Activated B cell treated with CpG ODN at 0.5 μM for 24 hours (primary cell): ENCODE results near the gene KYNU. TPM values are rescaled to one million over a fixed set of nuclear protein-coding genes. Genes with fewer than 3 reads are reported as not detected.

Source experiments
- ATAC-seq: fragments of 200-7000 bp; cut with Tn5 transposase; one replicate; pipeline ENCODE4 v1.10.0; 2021; ENCODE audit warnings: low read depth, mild to moderate bottlenecking, moderate library complexity
- CTCF ChIA-PET: fragments of 350-600 bp; sonication (Branson Sonifier 250); formaldehyde crosslinking; loops from one replicate; lab custom pipeline; 2021; ENCODE audit warnings: antibody characterized with exemption; lab: Charles Lee
- POLR2A ChIA-PET: fragments of 350-600 bp; sonication (Branson Sonifier 250); formaldehyde crosslinking; loops from one replicate; lab custom pipeline; 2021; ENCODE audit warnings: antibody characterized with exemption; lab: Charles Lee
- DNase-seq: peaks from one replicate; pipeline ENCODE4 v3.0.0; 2022
- H3K27ac Mint-ChIP-seq: one replicate; pipeline ENCODE4 v1.8.0; 2020; ENCODE audit warnings: mixed read lengths
- H3K27me3 Mint-ChIP-seq: one replicate; pipeline ENCODE4 v1.8.0; 2021; ENCODE audit warnings: mixed read lengths
- H3K36me3 Mint-ChIP-seq: one replicate; pipeline ENCODE4 v1.8.0; 2021; ENCODE audit warnings: low read depth, mixed read lengths
- H3K4me1 Mint-ChIP-seq: one replicate; pipeline ENCODE4 v1.8.0; 2021; ENCODE audit warnings: mixed read lengths
- H3K4me3 Mint-ChIP-seq: one replicate; pipeline ENCODE4 v1.8.0; 2020; ENCODE audit warnings: mild to moderate bottlenecking, mixed read lengths
- H3K9me3 Mint-ChIP-seq: one replicate; pipeline ENCODE4 v1.8.0; 2020; ENCODE audit warnings: mixed read lengths
- CTCF ChIP-seq: fragments of 200-600 bp; IDR thresholded peaks from one replicate; pipeline ENCODE4 v1.8.0; 2022; ENCODE audit warnings: antibody characterized with exemption, mild to moderate bottlenecking
- intact Hi-C: fragments of 100-400 bp; cut with micrococcal nuclease; formaldehyde crosslinking; loops from one replicate; pipeline ENCODE4 v1.15.1; 2024
- total RNA-seq: library from RNA; stranded (reverse); gene quantifications from 2 replicates; pipeline ENCODE4 v1.2.3, GENCODE V29; 2022

Gene KYNU
- total RNA-seq, 1 donor from 2014 or later: 43.8 TPM

- H3K27ac Mint-ChIP-seq: no peak overlapping the region
- H3K9me3 Mint-ChIP-seq: no peaks in the 10 kb centered on the region
- CTCF ChIA-PET: interaction anchor here (2.2 kb wide), 1 partner anchor 303 kb away, joined by 4 read pairs; no protein-coding TSS in a partner anchor
- peaks cover 28% of the 10 kb centered on the region for H3K4me1 Mint-ChIP-seq
- ATAC-seq (no peak), DNase-seq (no peak)
- no peak for TF ChIP-seq CTCF
- no peaks in the 10 kb centered on the region for H3K27me3 Mint-ChIP-seq
- peaks cover 45% of the 10 kb centered on the region for H3K36me3 Mint-ChIP-seq
- POLR2A ChIA-PET: no interaction called here
- H3K4me3 Mint-ChIP-seq: no peak overlapping the region
- intact Hi-C loops: loop anchor here (10.0 kb wide), 2 partner anchors 820 to 850 kb away; partner anchors contain the start of gene LRP1B
These were observed 107.2 kb downstream of the KYNU start for GRCh38 chr2:142984657-142985056.

GRCh38 chr2:142987044-142987443, 109.6 kb downstream of the KYNU start:
- H3K27ac Mint-ChIP-seq: no peak overlapping the region
- peaks cover 51% of the 10 kb centered on the region for H3K36me3 Mint-ChIP-seq
- intact Hi-C loops: loop anchor here (10.0 kb wide), 2 partner anchors 822 to 852 kb away; partner anchors contain the start of gene LRP1B
- no peak for DNase-seq
- ChIA-PET POLR2A (no interaction called here), CTCF (interaction anchor here (2.4 to 4.7 kb wide), 2 partner anchors 8 to 190 kb away, joined by 9 to 35 read pairs; no protein-coding TSS in a partner anchor)
- no peaks in the 10 kb centered on the region for H3K9me3 Mint-ChIP-seq
- H3K4me3 Mint-ChIP-seq: no peak overlapping the region
- peaks cover 16% of the 10 kb centered on the region for H3K4me1 Mint-ChIP-seq
- H3K27me3 Mint-ChIP-seq: no peaks in the 10 kb centered on the region
- no peak for TF ChIP-seq CTCF
- ATAC-seq: no peak

GRCh38 chr2:142989273-142990204, 112.1 kb downstream of the KYNU start:
- no peaks in the 10 kb centered on the region for H3K9me3 Mint-ChIP-seq
- H3K4me3 Mint-ChIP-seq: no peak overlapping the region
- intact Hi-C loops: loop anchor here (1.0 to 10.0 kb wide), 3 partner anchors 307 to 855 kb away; partner anchors contain the start of gene LRP1B
- DNase-seq (no peak), ATAC-seq (peak; percentile 28)
- H3K27me3 Mint-ChIP-seq: no peaks in the 10 kb centered on the region
- POLR2A ChIA-PET: no interaction called here
- peak; percentile 92 for TF ChIP-seq CTCF
- peaks cover 54% of the 10 kb centered on the region for H3K36me3 Mint-ChIP-seq
- H3K27ac Mint-ChIP-seq: no peak overlapping the region
- CTCF ChIA-PET: interaction anchor here (1.1 to 4.7 kb wide), 10 partner anchors 11 to 309 kb away, joined by 3 to 35 read pairs (median 4); no protein-coding TSS in a partner anchor
- peaks cover 5% of the 10 kb centered on the region for H3K4me1 Mint-ChIP-seq

GRCh38 chr2:142991295-142991694, 113.8 kb downstream of the KYNU start:
- CTCF ChIA-PET: interaction anchor here (4.7 kb wide), 1 partner anchor 12 kb away, joined by 35 read pairs; no protein-coding TSS in a partner anchor
- Mint-ChIP-seq H3K36me3 (peaks cover 54% of the 10 kb centered on the region), H3K4me1 (peaks cover 5% of the 10 kb centered on the region), H3K27me3 (no peaks in the 10 kb centered on the region), H3K4me3 (no peak overlapping the region), H3K9me3 (no peaks in the 10 kb centered on the region), H3K27ac (no peak overlapping the region)
- DNase-seq (no peak), ATAC-seq (no peak)
- intact Hi-C loops: no loop called here
- POLR2A ChIA-PET: no interaction called here
- no peak for TF ChIP-seq CTCF

GRCh38 chr2:142992840-142993239, 115.4 kb downstream of the KYNU start:
- no peak for TF ChIP-seq CTCF
- no peak for ATAC-seq
- Mint-ChIP-seq H3K36me3 (peaks cover 51% of the 10 kb centered on the region), H3K27ac (no peak overlapping the region), H3K9me3 (no peaks in the 10 kb centered on the region), H3K27me3 (no peaks in the 10 kb centered on the region), H3K4me1 (peaks cover 5% of the 10 kb centered on the region), H3K4me3 (no peak overlapping the region)
- CTCF ChIA-PET: interaction anchor here (0.7 kb wide), 1 partner anchor 9 kb away, joined by 4 read pairs; no protein-coding TSS in a partner anchor
- POLR2A ChIA-PET: no interaction called here
- no peak for DNase-seq
- intact Hi-C loops: no loop called here
